RWPE1 (cell line): ENCODE results near the gene CCR5AS.
"Not testable (repeated sequence)": the region's sequence is repeated elsewhere in the genome, so short reads cannot be mapped to it uniquely, and the experiment has no call there.

ENCODE experiments used
- CTCF ChIA-PET: fragments of 350-600 bp; sonication (Branson Sonifier 250); formaldehyde crosslinking; extraction: SDS; loops from one replicate; lab custom pipeline; 2021; lab: Yijun Ruan, JAX
- POLR2A ChIA-PET: fragments of 400-600 bp; formaldehyde crosslinking; extraction: SDS; loops from one replicate; lab custom pipeline; 2020; ENCODE audit warnings: antibody characterized with exemption; ENCODE audit not compliant: low non-redundant PET; lab: Yijun Ruan, JAX
- DNase-seq: peaks from one replicate; pipeline ENCODE4 v3.0.0; 2012; ENCODE audit warnings: low spot score
- H3K27ac ChIP-seq: fragments of 450-650 bp; 2 replicates; pipeline ENCODE4 v1.5.1; 2017
- TF ChIP-seq, protein P1 (sequence below): fragments of 450-650 bp; conservative IDR thresholded peaks from 2 replicates; pipeline ENCODE4 v1.5.1; 2017; ENCODE audit warnings: low read depth, mild to moderate bottlenecking

Gene CCR5AS

DNA sequence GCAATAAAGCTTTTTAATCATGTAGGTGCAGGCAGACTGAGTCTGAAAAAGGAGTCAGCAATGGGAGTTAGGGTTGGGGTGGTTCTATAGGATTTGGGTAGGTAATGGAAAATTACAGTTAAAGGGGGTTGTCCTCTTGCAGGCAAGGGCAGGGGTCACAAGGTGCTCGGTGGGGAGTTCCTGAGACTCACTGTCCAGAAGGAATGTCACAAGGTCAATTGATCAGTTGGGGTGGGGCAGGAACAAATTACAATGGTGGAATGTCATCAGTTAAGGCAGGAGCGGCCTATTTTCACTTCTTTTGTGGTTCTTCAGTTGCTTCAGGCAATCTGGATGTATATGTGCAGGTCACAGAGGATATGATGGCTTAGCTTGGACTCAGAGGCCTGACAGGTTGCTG lies 13.9 kb downstream of the CCR5AS start:
- ChIA-PET POLR2A (no interaction called here), CTCF (no interaction called here)
- H3K27ac ChIP-seq, result no peak overlapping the region

DNA sequence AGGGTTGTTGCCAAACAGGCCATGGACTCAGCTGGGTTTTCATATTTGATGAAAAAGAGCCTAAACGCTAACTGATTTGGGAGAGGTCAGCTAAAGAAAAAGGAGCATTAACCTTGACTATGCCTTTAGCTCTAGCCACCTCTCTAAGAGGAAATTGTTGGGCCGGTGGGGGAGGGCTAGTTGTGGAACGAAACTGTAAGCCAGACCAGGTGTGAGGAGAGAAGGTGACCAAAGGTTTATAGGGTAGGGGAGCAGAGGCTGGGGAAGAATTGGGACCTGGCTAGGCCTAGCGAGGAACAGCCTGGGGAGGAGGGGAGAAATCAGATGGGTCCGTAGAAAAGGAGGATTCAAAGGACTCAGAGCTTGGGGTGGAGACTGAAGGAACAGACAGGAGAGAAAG lies 15.3 kb downstream of the CCR5AS start:
- DNase-seq, POLR2A ChIA-PET, CTCF ChIA-PET, H3K27ac ChIP-seq: not testable (repeated sequence)

More for the DNA sequence above, 13.9 kb downstream of the CCR5AS start:
- TF ChIP-seq, protein P1, sequence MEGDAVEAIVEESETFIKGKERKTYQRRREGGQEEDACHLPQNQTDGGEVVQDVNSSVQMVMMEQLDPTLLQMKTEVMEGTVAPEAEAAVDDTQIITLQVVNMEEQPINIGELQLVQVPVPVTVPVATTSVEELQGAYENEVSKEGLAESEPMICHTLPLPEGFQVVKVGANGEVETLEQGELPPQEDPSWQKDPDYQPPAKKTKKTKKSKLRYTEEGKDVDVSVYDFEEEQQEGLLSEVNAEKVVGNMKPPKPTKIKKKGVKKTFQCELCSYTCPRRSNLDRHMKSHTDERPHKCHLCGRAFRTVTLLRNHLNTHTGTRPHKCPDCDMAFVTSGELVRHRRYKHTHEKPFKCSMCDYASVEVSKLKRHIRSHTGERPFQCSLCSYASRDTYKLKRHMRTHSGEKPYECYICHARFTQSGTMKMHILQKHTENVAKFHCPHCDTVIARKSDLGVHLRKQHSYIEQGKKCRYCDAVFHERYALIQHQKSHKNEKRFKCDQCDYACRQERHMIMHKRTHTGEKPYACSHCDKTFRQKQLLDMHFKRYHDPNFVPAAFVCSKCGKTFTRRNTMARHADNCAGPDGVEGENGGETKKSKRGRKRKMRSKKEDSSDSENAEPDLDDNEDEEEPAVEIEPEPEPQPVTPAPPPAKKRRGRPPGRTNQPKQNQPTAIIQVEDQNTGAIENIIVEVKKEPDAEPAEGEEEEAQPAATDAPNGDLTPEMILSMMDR, result no peak
- no peak for DNase-seq

DNA sequence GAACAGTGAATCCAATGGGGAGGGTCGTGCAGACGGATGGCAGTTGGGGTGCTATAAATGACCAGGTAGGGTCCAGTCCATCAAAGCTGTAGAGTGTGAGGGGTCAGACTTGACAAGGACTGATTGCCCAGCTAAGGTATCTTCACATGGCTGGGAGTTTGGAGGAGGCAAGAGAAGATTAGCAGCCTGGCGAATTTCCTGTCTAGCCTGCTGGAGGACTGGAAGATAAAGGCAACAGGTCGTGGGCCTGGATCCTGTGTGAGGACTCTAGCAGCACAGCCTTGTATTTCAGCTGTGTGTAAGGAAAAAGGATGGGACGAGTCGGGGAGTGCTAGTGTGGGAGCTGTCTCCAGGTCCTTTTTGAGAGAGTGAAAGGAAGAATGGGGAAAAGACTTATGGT lies 17.6 kb downstream of the CCR5AS start:
- ChIA-PET CTCF (no interaction called here), POLR2A (no interaction called here)
- H3K27ac ChIP-seq, result no peak overlapping the region
- DNase-seq, result no peak
- TF ChIP-seq, protein P1, result no peak

DNA sequence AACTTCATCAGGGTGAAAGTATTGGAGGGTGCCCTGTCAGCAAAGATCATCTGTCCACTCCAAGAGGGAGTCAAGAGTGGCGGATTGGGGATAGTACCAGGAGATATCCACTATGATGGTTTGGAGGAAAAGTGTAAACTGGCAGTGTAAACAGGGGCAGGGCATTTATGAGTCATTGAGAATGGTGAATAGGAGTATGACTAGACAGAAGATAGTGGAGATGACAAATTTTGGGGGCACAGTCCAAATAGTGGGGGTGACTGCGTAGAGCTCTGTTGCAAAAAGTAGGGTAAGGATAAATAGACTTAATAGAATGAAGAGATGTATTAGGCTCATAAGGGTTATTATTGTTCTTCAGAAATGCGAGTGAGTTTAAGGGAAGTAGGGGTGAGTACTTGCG lies 18.0 kb downstream of the CCR5AS start:
- H3K27ac ChIP-seq, CTCF ChIA-PET, POLR2A ChIA-PET, DNase-seq: not testable (repeated sequence)

DNA sequence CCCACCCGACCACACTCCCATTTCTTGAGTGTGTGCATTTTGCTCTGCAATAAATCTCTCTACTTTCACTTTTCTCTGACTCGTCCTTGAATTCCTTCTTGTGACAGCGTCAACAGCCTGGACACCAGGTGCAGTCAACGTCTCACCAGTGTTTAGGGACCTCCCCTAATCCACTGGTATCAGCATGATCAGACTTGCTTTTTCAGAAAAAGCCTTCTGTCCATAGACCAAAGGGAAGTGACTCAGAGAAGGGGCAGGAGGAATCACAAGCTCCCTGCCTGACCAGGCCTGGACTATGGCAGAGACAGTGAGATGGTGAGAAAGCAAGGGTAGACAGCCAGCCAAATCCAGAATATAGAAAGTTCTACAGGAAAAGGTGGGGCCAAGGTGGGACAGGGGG lies 20.7 kb downstream of the CCR5AS start:
- peak; percentile 91 for DNase-seq
- TF ChIP-seq, protein P1, result no peak
- ChIA-PET POLR2A (no interaction called here), CTCF (interaction anchor here (0.6 to 0.7 kb wide), 2 partner anchors 45 to 454 kb away, joined by 3 to 4 read pairs; no protein-coding TSS in a partner anchor)
- H3K27ac ChIP-seq, result peak overlapping the region; percentile 93

DNA sequence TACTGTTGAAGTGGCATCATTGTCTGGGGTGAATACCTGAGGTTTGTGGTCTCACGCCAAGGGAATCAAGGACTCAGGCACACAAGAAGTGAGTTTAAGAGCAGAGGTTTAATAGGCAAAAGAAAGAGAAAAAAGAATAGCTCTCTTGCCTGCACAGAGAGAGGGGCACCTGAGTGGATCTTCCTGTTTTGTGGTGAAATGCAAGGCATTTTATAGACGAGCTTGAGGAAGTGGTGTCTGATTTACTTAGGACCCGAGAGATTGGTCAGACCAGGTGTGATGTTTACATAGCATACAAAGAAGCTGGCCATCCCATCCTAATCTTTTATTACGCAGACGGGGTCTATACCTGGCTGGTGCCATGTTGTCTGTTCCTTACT lies 22.9 kb downstream of the CCR5AS start:
- TF ChIP-seq, protein P1, result no peak
- no peak for DNase-seq
- ChIA-PET CTCF (interaction anchor here (0.6 kb wide), 1 partner anchor 30 kb away, joined by 4 read pairs; the partner anchor contains the start of gene CCR2), POLR2A (no interaction called here)
- no peak overlapping the region for H3K27ac ChIP-seq

DNA sequence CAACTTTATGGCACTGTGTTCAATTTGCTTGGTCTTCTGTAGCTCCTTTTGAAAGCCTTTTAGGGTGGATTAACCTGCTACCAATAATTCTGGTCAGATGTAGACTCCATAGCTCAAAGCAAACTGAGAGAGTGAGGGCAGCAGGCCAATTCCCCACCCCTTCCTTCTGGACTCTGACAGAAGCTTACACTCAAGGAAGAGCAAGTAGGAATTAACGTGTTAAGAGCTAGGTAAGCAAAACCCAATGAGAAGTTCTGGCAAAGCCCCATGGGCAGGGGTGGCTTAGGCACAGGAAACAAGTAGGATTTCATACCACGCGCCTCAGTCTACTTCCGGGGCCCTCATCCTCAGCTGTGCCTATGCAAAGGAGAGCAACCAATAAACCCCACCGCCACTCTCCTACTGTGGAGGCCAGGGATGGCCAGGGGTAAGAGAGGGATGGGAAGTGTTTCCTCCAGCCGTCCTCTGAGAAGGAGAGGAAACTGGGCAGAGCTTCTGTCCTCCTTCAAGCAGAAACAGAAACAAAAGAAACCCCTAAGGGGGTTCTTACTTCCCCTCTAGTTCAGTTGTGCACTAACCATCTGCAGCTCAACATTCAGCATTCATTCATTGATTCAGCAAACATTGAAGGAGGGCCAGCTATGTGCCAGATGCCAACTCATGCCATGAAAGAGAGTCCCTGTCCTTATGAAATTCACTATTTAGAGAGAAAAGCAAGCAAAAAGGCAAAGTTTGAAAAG lies 23.5 kb downstream of the CCR5AS start:
- ChIA-PET CTCF (no interaction called here), POLR2A (no interaction called here)
- TF ChIP-seq, protein P1, result no peak
- no peak overlapping the region for H3K27ac ChIP-seq
- DNase-seq, result no peak
